Measurements from ENCODE around the gene ZBTB24. TPM values are rescaled to one million over a fixed set of nuclear protein-coding genes. Genes with fewer than 3 reads are reported as not detected.

ZBTB24 gene
- total and polyA plus RNA-seq, 2 of the 13 experiments (the other 11 are each of a cell fraction or from before 2014, with no cell fraction given): 1.5 to 6.2 TPM

DNA sequence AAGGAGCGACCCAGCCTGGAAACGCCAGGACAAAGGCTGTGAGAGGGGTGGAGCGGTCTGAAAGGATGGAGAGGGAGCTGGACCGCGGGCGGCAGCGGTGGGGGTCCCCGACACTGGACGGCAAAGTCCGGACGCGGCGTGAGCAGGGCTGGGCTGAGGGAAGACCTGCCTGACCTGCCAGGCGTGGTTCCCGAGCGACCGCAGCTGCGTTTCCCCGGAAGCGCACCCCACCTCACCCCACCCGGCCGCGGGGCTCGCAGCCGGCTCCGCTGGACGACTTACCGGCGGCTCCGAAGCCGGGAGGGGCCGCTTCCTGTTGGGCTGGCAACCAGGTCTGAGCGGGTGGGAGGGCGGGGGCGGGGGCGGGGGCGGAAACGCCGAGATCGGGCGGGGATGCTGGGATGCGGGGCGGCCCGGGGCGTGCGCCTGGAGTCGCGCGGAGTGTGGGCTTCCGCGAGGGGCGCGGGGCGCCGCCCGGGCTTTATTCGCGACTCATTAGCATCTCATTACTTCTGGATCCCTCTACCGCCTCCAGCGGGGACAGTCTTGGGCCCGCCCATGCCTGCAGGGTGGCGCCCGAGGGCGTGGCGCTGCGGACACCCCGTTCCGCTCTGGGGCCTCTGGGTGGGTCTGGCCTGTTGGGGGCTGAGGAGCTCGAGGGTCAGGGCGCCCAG, 27.4 kb downstream of the ZBTB24 start, which contains the start of gene MICAL1 (continued):
- TF ChIP-seq, protein P1, sequence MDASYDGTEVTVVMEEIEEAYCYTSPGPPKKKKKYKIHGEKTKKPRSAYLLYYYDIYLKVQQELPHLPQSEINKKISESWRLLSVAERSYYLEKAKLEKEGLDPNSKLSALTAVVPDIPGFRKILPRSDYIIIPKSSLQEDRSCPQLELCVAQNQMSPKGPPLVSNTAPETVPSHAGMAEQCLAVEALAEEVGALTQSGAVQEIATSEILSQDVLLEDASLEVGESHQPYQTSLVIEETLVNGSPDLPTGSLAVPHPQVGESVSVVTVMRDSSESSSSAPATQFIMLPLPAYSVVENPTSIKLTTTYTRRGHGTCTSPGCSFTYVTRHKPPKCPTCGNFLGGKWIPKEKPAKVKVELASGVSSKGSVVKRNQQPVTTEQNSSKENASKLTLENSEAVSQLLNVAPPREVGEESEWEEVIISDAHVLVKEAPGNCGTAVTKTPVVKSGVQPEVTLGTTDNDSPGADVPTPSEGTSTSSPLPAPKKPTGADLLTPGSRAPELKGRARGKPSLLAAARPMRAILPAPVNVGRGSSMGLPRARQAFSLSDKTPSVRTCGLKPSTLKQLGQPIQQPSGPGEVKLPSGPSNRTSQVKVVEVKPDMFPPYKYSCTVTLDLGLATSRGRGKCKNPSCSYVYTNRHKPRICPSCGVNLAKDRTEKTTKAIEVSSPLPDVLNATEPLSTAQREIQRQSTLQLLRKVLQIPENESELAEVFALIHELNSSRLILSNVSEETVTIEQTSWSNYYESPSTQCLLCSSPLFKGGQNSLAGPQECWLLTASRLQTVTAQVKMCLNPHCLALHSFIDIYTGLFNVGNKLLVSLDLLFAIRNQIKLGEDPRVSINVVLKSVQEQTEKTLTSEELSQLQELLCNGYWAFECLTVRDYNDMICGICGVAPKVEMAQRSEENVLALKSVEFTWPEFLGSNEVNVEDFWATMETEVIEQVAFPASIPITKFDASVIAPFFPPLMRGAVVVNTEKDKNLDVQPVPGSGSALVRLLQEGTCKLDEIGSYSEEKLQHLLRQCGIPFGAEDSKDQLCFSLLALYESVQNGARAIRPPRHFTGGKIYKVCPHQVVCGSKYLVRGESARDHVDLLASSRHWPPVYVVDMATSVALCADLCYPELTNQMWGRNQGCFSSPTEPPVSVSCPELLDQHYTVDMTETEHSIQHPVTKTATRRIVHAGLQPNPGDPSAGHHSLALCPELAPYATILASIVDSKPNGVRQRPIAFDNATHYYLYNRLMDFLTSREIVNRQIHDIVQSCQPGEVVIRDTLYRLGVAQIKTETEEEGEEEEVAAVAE (CRISPR knock-in tag; IDR thresholded peaks at IDR 0.05; ENCODE audit: borderline replicate concordance): no peak
- TF ChIP-seq NKX3-1 (CRISPR knock-in tag; IDR thresholded peaks at IDR 0.05): no peak
- TF ChIP-seq, protein P2, sequence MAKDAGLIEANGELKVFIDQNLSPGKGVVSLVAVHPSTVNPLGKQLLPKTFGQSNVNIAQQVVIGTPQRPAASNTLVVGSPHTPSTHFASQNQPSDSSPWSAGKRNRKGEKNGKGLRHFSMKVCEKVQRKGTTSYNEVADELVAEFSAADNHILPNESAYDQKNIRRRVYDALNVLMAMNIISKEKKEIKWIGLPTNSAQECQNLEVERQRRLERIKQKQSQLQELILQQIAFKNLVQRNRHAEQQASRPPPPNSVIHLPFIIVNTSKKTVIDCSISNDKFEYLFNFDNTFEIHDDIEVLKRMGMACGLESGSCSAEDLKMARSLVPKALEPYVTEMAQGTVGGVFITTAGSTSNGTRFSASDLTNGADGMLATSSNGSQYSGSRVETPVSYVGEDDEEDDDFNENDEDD (CRISPR knock-in tag; IDR thresholded peaks at IDR 0.05; ENCODE audit: borderline replicate concordance): peak; percentile 24; the same call in 1 of the 2 replicates
- TF ChIP-seq ZNF430 (CRISPR knock-in tag; IDR thresholded peaks at IDR 0.05): no peak
- TF ChIP-seq SMAD9 (CRISPR knock-in tag; IDR thresholded peaks at IDR 0.05): 0 out of 2 replicates have a peak, but pooled peaks have one; percentile 16
- TF ChIP-seq KDM5B (CRISPR knock-in tag; IDR thresholded peaks at IDR 0.05; ENCODE audit: borderline replicate concordance): 0 out of 2 replicates have a peak, but pooled peaks have one; percentile 40
- TF ChIP-seq ZNF782 (CRISPR knock-in tag; IDR thresholded peaks at IDR 0.05; ENCODE audit: borderline replicate concordance): no peak
- TF ChIP-seq SRY (CRISPR knock-in tag; IDR thresholded peaks at IDR 0.05): 0 out of 2 replicates have a peak, but pooled peaks have one; percentile 13
- TF ChIP-seq BRCA1 (CRISPR knock-in tag; IDR thresholded peaks at IDR 0.05): no peak
- TF ChIP-seq, protein P3, sequence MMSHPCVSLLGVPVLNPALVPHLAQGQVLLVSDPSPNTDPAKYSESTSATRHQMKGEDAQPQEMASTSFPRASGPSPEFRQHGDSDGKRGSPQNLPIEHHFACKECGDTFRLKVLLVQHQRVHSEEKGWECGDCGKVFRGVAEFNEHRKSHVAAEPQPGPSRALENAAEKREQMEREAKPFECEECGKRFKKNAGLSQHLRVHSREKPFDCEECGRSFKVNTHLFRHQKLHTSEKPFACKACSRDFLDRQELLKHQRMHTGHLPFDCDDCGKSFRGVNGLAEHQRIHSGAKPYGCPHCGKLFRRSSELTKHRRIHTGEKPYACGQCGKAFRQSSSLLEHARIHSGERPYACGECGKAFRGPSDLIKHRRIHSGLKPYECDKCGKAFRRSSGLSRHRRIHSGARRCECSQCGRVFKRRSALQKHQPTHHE (CRISPR knock-in tag; IDR thresholded peaks at IDR 0.05; ENCODE audit: borderline replicate concordance): 0 out of 2 replicates have a peak, but pooled peaks have one; percentile 14
- TF ChIP-seq, protein P4, sequence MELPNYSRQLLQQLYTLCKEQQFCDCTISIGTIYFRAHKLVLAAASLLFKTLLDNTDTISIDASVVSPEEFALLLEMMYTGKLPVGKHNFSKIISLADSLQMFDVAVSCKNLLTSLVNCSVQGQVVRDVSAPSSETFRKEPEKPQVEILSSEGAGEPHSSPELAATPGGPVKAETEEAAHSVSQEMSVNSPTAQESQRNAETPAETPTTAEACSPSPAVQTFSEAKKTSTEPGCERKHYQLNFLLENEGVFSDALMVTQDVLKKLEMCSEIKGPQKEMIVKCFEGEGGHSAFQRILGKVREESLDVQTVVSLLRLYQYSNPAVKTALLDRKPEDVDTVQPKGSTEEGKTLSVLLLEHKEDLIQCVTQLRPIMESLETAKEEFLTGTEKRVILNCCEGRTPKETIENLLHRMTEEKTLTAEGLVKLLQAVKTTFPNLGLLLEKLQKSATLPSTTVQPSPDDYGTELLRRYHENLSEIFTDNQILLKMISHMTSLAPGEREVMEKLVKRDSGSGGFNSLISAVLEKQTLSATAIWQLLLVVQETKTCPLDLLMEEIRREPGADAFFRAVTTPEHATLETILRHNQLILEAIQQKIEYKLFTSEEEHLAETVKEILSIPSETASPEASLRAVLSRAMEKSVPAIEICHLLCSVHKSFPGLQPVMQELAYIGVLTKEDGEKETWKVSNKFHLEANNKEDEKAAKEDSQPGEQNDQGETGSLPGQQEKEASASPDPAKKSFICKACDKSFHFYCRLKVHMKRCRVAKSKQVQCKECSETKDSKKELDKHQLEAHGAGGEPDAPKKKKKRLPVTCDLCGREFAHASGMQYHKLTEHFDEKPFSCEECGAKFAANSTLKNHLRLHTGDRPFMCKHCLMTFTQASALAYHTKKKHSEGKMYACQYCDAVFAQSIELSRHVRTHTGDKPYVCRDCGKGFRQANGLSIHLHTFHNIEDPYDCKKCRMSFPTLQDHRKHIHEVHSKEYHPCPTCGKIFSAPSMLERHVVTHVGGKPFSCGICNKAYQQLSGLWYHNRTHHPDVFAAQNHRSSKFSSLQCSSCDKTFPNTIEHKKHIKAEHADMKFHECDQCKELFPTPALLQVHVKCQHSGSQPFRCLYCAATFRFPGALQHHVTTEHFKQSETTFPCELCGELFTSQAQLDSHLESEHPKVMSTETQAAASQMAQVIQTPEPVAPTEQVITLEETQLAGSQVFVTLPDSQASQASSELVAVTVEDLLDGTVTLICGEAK (IDR thresholded peaks at IDR 0.05): no peak
- TF ChIP-seq, protein P4 (CRISPR knock-in tag; IDR thresholded peaks at IDR 0.05): no peak
